Cardiac fibroblast (primary cell): ENCODE measurements around the gene ACVR1B.

Source experiments
- DNase-seq, 2 donors: peaks; one replicate each; pipeline versions ENCODE4 v3.0.0 to v3.0.0-alpha.2; 2010; ENCODE audit warnings: low read depth in 2 of 2
- H3K4me3 ChIP-seq, 2 donors: replicated peaks in 1 of 2; 1 replicate in 1 of 2; 2 replicates in 1 of 2; pipeline ENCODE4 v1.5.1; 2011; ENCODE audit warnings: low read depth in 2 of 2, low read length in 2 of 2, mild to moderate bottlenecking in 2 of 2, moderate library complexity in 1 of 2
- CTCF ChIP-seq: IDR thresholded peaks from one replicate; pipeline ENCODE4 v1.5.1; 2011; ENCODE audit warnings: low read depth, mild to moderate bottlenecking, low read length, inconsistent platforms

The ACVR1B gene

DNA sequence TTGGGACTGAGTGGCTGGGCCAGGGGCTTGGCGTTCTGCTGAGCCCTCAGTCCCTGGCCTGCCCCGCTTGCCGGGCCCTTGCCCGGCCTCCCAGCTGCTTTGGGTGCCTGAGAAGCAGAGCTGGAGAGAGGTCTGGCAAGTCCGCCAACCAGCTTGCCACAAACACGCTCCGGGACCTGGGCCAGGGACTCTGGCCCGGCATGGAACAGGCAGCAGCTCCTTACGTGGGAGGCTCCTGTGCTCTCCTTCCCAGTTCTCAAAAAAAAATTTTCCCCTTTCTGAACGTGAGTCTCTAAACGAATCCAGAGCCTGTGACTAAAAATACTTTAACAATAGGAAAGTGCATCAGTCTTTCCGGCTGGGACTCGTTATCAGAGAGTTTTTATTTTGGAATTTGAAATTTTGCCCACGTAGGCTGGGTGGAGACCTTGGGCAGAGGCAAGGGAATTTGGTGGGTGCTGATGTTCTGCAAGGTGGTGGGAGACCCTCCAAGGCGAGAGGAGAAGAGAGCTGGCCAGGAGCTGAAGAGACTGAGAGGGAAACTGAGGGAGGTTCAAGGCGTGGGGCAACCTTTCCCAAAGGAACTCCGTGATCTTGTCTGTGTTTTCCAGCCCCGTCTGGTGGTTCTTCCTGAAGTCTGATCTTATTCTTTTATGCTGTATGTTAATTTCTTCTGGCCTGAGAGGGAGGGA is 92.9 kb downstream of the ACVR1B start:
- peak; percentile 91 to 99 for DNase-seq
- TF ChIP-seq CTCF, result no peak
- no peak overlapping the region for H3K4me3 ChIP-seq

- peak in 1 of 2 donors; percentile 63 for DNase-seq
- no peak for TF ChIP-seq CTCF
- H3K4me3 ChIP-seq, result no peak overlapping the region
These were observed 94.3 kb downstream of the ACVR1B start for GRCh38 chr12:52045794-52046199.
